ENCODE data around the gene ASXL1.

The ASXL1 gene

GRCh38 chr20:32482442-32483261, 124.5 kb downstream of the ASXL1 start:
- DNase-seq = peak; percentile 34

GRCh38 chr20:32483351-32484224, 125.5 kb downstream of the ASXL1 start:
- DNase-seq = peak; percentile 70

GRCh38 chr20:32484225-32484957, 126.3 kb downstream of the ASXL1 start:
- DNase-seq = peak; percentile 43

GRCh38 chr20:32484958-32485769, 127.0 kb downstream of the ASXL1 start:
- peak; percentile 83 for DNase-seq

GRCh38 chr20:32485770-32486478, 127.8 kb downstream of the ASXL1 start:
- no peak for DNase-seq

GRCh38 chr20:32487381-32487780, 129.2 kb downstream of the ASXL1 start:
- DNase-seq = no peak

- DNase-seq = no peak
Measured at GRCh38 chr20:32488066-32488838, 130.1 kb downstream of the ASXL1 start.

All from stimulated activated CD4-positive, alpha-beta T cell treated with anti-CD3 and anti-CD28 coated beads, Interleukin-4, amount 100 ng/mL, for 1 hour (primary cell).